HEK293 (cell line): ENCODE data around the gene ZNF423.
"Not testable (repeated sequence)": the region's sequence is repeated elsewhere in the genome, so short reads cannot be mapped to it uniquely, and the experiment has no call there.

ENCODE experiments used
- CTCF ChIA-PET: fragments of 350-600 bp; formaldehyde crosslinking; extraction: SDS; loops from one replicate; lab custom pipeline; 2021; ENCODE audit warnings: antibody characterized with exemption; lab: Yijun Ruan, JAX
- POLR2A ChIA-PET: fragments of 300-600 bp; formaldehyde crosslinking; extraction: SDS; loops from one replicate; lab custom pipeline; 2020; ENCODE audit warnings: antibody characterized with exemption, inconsistent platforms; lab: Yijun Ruan, JAX
- H3K27ac ChIP-seq: fragments of 200-500 bp; sonication (Bioruptor generic); 2 replicates; pipeline ENCODE4 v1.5.1; 2014; ENCODE audit warnings: low read depth, low read length, control low read depth, inconsistent platforms; ENCODE audit errors: extremely low read depth
- H3K36me3 ChIP-seq, 2 experiments: fragments of 200-500 bp in 1 of 2; sonication (Bioruptor generic) in 1 of 2; 1 replicate in 1 of 2; 2 replicates in 1 of 2; pipeline ENCODE4 v1.5.1; 2014 to 2017; ENCODE audit warnings: inconsistent platforms in 2 of 2, low read length in 2 of 2; ENCODE audit not compliant: control insufficient read depth in 2 of 2, insufficient read depth in 1 of 2
- H3K4me1 ChIP-seq: fragments of 200-500 bp; sonication (Bioruptor generic); 2 replicates; pipeline ENCODE4 v1.5.1; 2014; ENCODE audit warnings: mild to moderate bottlenecking, low read length, inconsistent platforms; ENCODE audit not compliant: control insufficient read depth, insufficient read depth
- H3K4me3 ChIP-seq: 2 replicates; pipeline ENCODE4 v1.5.1; 2011; ENCODE audit warnings: low read depth, mild to moderate bottlenecking, control low read depth, low read length, moderate library complexity
- H3K9me3 ChIP-seq: fragments of 200-500 bp; sonication (Bioruptor generic); 2 replicates; pipeline ENCODE4 v1.5.1; 2014; ENCODE audit warnings: low read depth, low read length, inconsistent platforms; ENCODE audit not compliant: control insufficient read depth, insufficient read depth
- BCL11A ChIP-seq: fragments of 450-650 bp; formaldehyde crosslinking; IDR thresholded peaks from 2 replicates; pipeline ENCODE4 v1.5.1; 2016; ENCODE audit warnings: low read depth, missing biosample characterization, missing genetic modification characterization
- EGR2 ChIP-seq: fragments of 450-650 bp; formaldehyde crosslinking; IDR thresholded peaks from 2 replicates; pipeline ENCODE4 v1.5.1; 2016; ENCODE audit warnings: low read depth, missing biosample characterization, missing genetic modification characterization
- SCRT2 ChIP-seq: fragments of 450-650 bp; formaldehyde crosslinking; IDR thresholded peaks from 2 replicates; pipeline ENCODE4 v1.5.1; 2016; ENCODE audit warnings: missing biosample characterization, missing genetic modification characterization
- ZBTB20 ChIP-seq: fragments of 450-650 bp; formaldehyde crosslinking; IDR thresholded peaks from 2 replicates; pipeline ENCODE4 v1.5.1; 2016; ENCODE audit warnings: missing biosample characterization, missing genetic modification characterization
- ZNF146 ChIP-seq: fragments of 450-650 bp; formaldehyde crosslinking; IDR thresholded peaks from 2 replicates; pipeline ENCODE4 v1.5.1; 2016; ENCODE audit warnings: missing biosample characterization, missing genetic modification characterization
- ZNF211 ChIP-seq: fragments of 450-650 bp; formaldehyde crosslinking; IDR thresholded peaks from 2 replicates; pipeline ENCODE4 v1.5.1; 2016; ENCODE audit warnings: low read depth, missing biosample characterization, missing genetic modification characterization
- ZNF335 ChIP-seq: fragments of 450-650 bp; formaldehyde crosslinking; conservative IDR thresholded peaks from 2 replicates; pipeline ENCODE4 v1.5.1; 2016; ENCODE audit warnings: missing biosample characterization, missing genetic modification characterization
- ZNF354C ChIP-seq: fragments of 450-650 bp; formaldehyde crosslinking; IDR thresholded peaks from 2 replicates; pipeline ENCODE4 v1.5.1; 2016; ENCODE audit warnings: missing biosample characterization, missing genetic modification characterization, low read depth, borderline replicate concordance
- ZNF501 ChIP-seq: fragments of 450-650 bp; formaldehyde crosslinking; IDR thresholded peaks from 2 replicates; pipeline ENCODE4 v1.5.1; 2016; ENCODE audit warnings: missing biosample characterization, missing genetic modification characterization
- ZNF529 ChIP-seq: fragments of 450-650 bp; formaldehyde crosslinking; IDR thresholded peaks from 2 replicates; pipeline ENCODE4 v1.5.1; 2017; ENCODE audit warnings: missing genetic modification characterization, missing biosample characterization; ENCODE audit not compliant: insufficient replicate concordance
- ZNF571 ChIP-seq: fragments of 450-650 bp; formaldehyde crosslinking; IDR thresholded peaks from 2 replicates; pipeline ENCODE4 v1.5.0; 2017; ENCODE audit warnings: missing biosample characterization, missing genetic modification characterization
- ZNF623 ChIP-seq: fragments of 450-650 bp; formaldehyde crosslinking; IDR thresholded peaks from 2 replicates; pipeline ENCODE4 v1.5.1; 2016; ENCODE audit warnings: missing biosample characterization, missing genetic modification characterization
- ZNF792 ChIP-seq: fragments of 450-650 bp; formaldehyde crosslinking; IDR thresholded peaks from 2 replicates; pipeline ENCODE4 v1.5.1; 2016; ENCODE audit warnings: missing biosample characterization, missing genetic modification characterization
- ZSCAN16 ChIP-seq: fragments of 450-650 bp; formaldehyde crosslinking; IDR thresholded peaks from 2 replicates; pipeline ENCODE4 v1.5.1; 2016; ENCODE audit warnings: missing biosample characterization, missing genetic modification characterization
- ZSCAN30 ChIP-seq: fragments of 450-650 bp; IDR thresholded peaks from 2 replicates; pipeline ENCODE4 v1.5.1; 2018; ENCODE audit warnings: missing biosample characterization, mild to moderate bottlenecking, missing genetic modification characterization, moderate library complexity
- TF ChIP-seq, protein P1 (sequence below): fragments of 450-650 bp; formaldehyde crosslinking; IDR thresholded peaks from 2 replicates; pipeline ENCODE4 v1.5.1; 2016; ENCODE audit warnings: missing biosample characterization, missing genetic modification characterization
- TF ChIP-seq, protein P2 (sequence below): fragments of 450-650 bp; formaldehyde crosslinking; conservative IDR thresholded peaks from 2 replicates; pipeline ENCODE4 v1.5.1; 2016; ENCODE audit warnings: low read depth, missing biosample characterization, missing genetic modification characterization
- TF ChIP-seq, protein P3 (sequence below): fragments of 450-650 bp; formaldehyde crosslinking; IDR thresholded peaks from 2 replicates; pipeline ENCODE4 v1.5.1; 2016; ENCODE audit warnings: missing biosample characterization, missing genetic modification characterization

Gene ZNF423

DNA sequence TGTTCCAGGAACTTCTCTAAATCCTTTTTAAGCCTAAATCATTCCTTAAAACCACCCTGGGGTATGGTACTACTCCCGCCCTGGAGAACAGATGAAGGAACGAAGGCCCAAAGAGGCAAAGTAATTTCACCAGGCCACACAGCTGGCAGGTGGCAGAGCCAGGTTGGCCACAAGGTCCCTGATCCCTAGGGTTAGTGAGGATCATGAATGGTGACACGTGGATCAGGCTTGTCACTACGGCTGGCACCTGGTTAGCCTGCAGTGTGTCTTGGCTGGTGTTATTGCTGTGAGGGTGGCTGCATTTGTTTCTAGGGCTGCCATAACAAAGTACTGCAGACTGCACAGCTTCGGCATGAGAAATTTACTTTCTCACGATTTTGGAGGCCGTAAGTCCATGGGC lies 26.0 kb upstream of the ZNF423 start (continued):
- TF ChIP-seq, protein P1, sequence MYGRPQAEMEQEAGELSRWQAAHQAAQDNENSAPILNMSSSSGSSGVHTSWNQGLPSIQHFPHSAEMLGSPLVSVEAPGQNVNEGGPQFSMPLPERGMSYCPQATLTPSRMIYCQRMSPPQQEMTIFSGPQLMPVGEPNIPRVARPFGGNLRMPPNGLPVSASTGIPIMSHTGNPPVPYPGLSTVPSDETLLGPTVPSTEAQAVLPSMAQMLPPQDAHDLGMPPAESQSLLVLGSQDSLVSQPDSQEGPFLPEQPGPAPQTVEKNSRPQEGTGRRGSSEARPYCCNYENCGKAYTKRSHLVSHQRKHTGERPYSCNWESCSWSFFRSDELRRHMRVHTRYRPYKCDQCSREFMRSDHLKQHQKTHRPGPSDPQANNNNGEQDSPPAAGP (tag by site-specific recombination), result no peak
- TF ChIP-seq, protein P2, sequence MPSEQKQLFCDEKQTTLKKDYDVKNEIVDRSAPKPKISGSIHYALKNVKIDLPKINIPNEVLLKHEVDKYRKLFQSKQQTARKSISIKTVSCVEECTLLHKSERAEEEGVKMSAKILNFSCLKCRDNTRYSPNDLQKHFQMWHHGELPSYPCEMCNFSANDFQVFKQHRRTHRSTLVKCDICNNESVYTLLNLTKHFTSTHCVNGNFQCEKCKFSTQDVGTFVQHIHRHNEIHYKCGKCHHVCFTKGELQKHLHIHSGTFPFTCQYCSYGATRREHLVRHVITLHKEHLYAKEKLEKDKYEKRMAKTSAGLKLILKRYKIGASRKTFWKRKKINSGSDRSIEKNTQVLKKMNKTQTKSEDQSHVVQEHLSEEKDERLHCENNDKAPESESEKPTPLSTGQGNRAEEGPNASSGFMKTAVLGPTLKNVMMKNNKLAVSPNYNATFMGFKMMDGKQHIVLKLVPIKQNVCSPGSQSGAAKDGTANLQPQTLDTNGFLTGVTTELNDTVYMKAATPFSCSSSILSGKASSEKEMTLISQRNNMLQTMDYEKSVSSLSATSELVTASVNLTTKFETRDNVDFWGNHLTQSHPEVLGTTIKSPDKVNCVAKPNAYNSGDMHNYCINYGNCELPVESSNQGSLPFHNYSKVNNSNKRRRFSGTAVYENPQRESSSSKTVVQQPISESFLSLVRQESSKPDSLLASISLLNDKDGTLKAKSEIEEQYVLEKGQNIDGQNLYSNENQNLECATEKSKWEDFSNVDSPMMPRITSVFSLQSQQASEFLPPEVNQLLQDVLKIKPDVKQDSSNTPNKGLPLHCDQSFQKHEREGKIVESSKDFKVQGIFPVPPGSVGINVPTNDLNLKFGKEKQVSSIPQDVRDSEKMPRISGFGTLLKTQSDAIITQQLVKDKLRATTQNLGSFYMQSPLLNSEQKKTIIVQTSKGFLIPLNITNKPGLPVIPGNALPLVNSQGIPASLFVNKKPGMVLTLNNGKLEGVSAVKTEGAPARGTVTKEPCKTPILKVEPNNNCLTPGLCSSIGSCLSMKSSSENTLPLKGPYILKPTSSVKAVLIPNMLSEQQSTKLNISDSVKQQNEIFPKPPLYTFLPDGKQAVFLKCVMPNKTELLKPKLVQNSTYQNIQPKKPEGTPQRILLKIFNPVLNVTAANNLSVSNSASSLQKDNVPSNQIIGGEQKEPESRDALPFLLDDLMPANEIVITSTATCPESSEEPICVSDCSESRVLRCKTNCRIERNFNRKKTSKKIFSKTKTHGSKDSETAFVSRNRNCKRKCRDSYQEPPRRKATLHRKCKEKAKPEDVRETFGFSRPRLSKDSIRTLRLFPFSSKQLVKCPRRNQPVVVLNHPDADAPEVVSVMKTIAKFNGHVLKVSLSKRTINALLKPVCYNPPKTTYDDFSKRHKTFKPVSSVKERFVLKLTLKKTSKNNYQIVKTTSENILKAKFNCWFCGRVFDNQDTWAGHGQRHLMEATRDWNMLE, result no peak
- TF ChIP-seq ZBTB20 (tag by site-specific recombination), result no peak
- no peak for TF ChIP-seq ZSCAN30 (tag by site-specific recombination)
- TF ChIP-seq ZNF529, result no peak
- TF ChIP-seq ZNF571 (tag by site-specific recombination), result no peak
- TF ChIP-seq, protein P3, sequence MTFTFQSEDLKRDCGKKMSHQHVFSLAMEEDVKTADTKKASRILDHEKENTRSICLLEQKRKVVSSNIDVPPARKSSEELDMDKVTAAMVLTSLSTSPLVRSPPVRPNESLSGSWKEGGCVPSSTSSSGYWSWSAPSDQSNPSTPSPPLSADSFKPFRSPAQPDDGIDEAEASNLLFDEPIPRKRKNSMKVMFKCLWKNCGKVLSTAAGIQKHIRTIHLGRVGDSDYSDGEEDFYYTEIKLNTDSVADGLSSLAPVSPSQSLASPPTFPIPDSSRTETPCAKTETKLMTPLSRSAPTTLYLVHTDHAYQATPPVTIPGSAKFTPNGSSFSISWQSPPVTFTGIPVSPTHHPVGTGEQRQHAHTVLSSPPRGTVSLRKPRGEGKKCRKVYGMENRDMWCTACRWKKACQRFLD (tag by site-specific recombination), result no peak
- TF ChIP-seq ZSCAN16 (tag by site-specific recombination), result no peak
- no peak for TF ChIP-seq EGR2
- no peak for TF ChIP-seq ZNF623 (tag by site-specific recombination)
- TF ChIP-seq ZNF354C (tag by site-specific recombination), result no peak

DNA sequence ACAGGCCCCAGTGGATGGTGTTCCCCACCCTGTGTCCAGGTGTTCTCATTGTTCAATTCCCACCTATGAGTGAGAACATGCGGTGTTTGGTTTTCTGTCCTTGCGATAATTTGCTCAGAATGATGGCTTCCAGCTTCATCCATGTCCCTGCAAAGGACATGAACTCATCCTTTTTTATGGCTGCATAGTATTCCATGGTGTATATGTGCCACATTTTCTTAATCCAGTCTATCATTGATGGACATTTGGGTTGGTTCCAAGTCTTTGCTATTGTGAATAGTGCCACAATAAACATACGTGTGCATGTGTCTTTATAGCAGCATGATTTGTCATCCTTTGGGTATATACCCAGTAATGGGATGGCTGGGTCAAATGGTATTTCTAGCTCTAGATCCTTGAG lies 22.6 kb upstream of the ZNF423 start:
- H3K4me3 ChIP-seq, H3K27ac ChIP-seq, POLR2A ChIA-PET, H3K36me3 ChIP-seq, H3K9me3 ChIP-seq, H3K4me1 ChIP-seq: not testable (repeated sequence)
- CTCF ChIA-PET, result interaction anchor here (1.6 to 3.9 kb wide), 3 partner anchors 21 to 273 kb away, joined by 4 to 28 read pairs (median 13); no protein-coding TSS in a partner anchor
- TF ChIP-seq ZNF146 (tag by site-specific recombination), result peak; percentile 93

DNA sequence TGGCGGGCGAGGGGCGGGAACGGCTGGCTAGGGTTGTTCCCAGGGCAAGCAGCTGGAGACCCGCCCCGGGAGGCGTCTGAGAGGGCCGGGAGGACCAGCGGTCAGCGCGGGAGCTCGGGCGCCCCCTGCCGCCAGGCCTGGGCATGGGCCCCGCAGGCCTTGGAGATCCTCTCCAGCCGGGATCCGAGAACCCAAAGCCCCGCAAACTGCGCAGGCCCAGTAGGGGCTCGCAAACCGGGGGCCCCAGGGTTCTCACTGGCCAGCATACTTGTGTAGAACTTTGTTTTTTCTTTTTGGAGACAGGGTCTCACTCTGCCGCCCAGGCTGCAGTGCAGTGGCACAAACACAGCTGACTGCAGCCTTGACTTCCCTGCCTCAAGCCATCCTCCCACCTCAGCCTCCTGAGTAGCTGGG lies 20.8 kb upstream of the ZNF423 start:
- POLR2A ChIA-PET, result interaction anchor here (0.7 kb wide), 1 partner anchor 19 kb away, joined by 3 read pairs; no protein-coding TSS in a partner anchor
- no peak overlapping the region for H3K4me3 ChIP-seq
- H3K9me3 ChIP-seq, result no peaks in the 10 kb centered on the region
- no peak overlapping the region for H3K27ac ChIP-seq
- no peaks in the 10 kb centered on the region for H3K4me1 ChIP-seq
- no peaks in the 10 kb centered on the region for H3K36me3 ChIP-seq
- TF ChIP-seq SCRT2 (no peak), ZNF335 (tag by site-specific recombination) (0 out of 2 replicates have a peak, but pooled peaks have one; percentile 16), ZNF792 (0 out of 2 replicates have a peak, but pooled peaks have one; percentile 21), ZNF211 (no peak), BCL11A (tag by site-specific recombination) (no peak), ZNF501 (tag by site-specific recombination) (no peak)
- TF ChIP-seq, protein P3 (tag by site-specific recombination), result no peak
- CTCF ChIA-PET, result interaction anchor here (0.6 to 3.9 kb wide), 26 partner anchors 8 to 908 kb away, joined by 3 to 28 read pairs (median 4); no protein-coding TSS in a partner anchor
